ENCODE data around the gene REC8. TPM values are rescaled to one million over a fixed set of nuclear protein-coding genes. Genes with fewer than 3 reads are reported as not detected.

The REC8 gene
- total RNA-seq, 1 donor from 2014 or later, result 4.4 TPM

DNA sequence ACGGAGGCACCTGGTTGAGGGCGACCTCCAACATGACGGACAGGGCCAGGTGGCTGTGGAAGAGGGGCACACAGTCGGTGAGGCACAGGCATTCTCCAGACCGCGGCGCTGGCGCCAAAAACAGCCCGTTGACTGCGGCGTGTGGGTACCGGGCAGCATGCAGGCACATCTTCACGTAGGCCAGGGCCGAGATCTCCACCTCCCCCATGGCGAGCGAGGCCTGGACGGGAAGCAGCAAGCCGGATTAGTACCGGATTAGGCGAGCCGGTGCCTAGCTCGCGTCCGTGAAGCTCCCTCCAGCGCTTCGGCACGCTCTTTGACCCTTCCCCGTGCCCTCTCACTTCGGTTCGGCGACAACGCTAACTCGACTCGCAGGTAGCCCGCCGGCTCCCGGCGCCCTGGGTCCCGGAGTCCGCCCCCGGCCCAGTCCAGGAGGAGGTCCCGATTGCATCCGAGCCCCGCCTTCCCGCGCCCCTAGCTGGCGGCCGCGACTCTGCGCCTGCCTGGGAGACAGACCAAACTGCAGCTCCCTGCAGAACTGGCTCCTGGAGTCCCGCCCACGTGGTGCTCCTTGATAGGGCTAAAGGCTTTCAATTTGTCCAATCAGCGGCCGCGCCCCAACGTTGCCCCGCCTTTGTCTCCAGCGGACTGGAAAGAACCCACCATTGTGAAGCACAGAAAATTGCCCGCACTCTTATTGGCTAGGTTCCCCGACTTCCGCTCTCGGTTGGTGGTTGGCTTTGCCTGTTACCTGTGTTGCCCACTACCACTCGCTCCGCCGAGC lies 30.6 kb upstream of the REC8 start, which contains the start of gene EMC9:
Gene EMC9, minus strand, starts transcription at position 495 of the 784 bp plus-strand sequence. Its CDS starts 287 bp downstream, at position 208.
- H3K27me3 Mint-ChIP-seq (ENCODE audit: low read depth), result no peaks in the 10 kb centered on the region
- H3K36me3 Mint-ChIP-seq (ENCODE audit: low read depth), result peaks cover 11% of the 10 kb centered on the region
- TF ChIP-seq, protein P1, sequence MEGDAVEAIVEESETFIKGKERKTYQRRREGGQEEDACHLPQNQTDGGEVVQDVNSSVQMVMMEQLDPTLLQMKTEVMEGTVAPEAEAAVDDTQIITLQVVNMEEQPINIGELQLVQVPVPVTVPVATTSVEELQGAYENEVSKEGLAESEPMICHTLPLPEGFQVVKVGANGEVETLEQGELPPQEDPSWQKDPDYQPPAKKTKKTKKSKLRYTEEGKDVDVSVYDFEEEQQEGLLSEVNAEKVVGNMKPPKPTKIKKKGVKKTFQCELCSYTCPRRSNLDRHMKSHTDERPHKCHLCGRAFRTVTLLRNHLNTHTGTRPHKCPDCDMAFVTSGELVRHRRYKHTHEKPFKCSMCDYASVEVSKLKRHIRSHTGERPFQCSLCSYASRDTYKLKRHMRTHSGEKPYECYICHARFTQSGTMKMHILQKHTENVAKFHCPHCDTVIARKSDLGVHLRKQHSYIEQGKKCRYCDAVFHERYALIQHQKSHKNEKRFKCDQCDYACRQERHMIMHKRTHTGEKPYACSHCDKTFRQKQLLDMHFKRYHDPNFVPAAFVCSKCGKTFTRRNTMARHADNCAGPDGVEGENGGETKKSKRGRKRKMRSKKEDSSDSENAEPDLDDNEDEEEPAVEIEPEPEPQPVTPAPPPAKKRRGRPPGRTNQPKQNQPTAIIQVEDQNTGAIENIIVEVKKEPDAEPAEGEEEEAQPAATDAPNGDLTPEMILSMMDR (IDR thresholded peaks at IDR 0.05), result peak; percentile 72
- peak; percentile 100 for DNase-seq (ENCODE audit: low spot score)
- H3K27ac Mint-ChIP-seq (ENCODE audit: unreplicated experiment), result peak within 1 kb of the TSS; percentile 97
- no peaks in the 10 kb centered on the region for H3K9me3 Mint-ChIP-seq (ENCODE audit: low read depth)
- peak within 1 kb of the TSS; percentile 90 for H3K4me3 Mint-ChIP-seq (ENCODE audit: unreplicated experiment)
- H3K4me1 Mint-ChIP-seq (ENCODE audit: low read depth), result peaks cover 56% of the 10 kb centered on the region

DNA sequence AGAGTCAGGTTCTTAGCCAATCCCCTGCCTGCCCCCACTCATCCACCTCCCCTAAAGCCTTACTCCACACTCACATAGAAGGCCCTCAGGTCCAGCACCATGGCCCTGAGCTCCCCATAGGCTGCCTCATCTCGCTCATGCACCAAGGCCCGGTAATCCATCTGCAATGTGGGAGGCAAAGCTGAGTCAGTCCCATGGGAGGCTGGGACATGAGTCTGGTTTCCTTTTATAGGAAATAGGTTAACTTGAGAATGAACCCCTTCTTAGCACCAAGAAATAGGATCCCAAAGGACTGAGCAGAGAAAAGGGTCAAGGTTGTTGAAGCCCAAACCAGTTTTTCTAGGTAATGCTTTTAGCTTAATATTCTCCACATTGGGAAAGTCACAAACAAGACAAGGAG lies 28.4 kb upstream of the REC8 start:
- TF ChIP-seq, protein P1 (IDR thresholded peaks at IDR 0.05), result no peak
- Mint-ChIP-seq H3K27me3 (ENCODE audit: low read depth) (no peaks in the 10 kb centered on the region), H3K9me3 (ENCODE audit: low read depth) (no peaks in the 10 kb centered on the region), H3K36me3 (ENCODE audit: low read depth) (peaks cover 7% of the 10 kb centered on the region), H3K27ac (ENCODE audit: unreplicated experiment) (peak overlapping the region; percentile 32), H3K4me3 (ENCODE audit: unreplicated experiment) (no peak overlapping the region), H3K4me1 (ENCODE audit: low read depth) (peaks cover 51% of the 10 kb centered on the region)
- no peak for DNase-seq (ENCODE audit: low spot score)

DNA sequence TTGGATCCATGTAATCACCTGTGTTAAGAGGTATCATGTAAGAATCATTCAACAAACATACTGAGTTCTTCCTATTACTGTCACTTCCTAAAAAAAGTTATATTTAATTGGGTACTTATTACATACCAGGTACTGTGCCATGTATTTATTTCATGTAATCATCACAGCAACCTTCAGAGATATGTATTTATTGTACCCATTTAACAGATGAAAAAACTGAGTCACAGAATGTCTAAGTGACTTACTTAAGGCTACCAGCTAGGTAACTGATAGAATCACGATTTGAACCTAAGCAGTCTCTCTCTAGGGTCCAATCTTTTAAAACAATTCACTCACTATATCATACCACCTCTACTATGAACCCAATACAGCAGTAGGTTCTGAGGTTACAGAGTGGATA lies 27.4 kb upstream of the REC8 start:
- Mint-ChIP-seq H3K4me3 (ENCODE audit: unreplicated experiment) (peak overlapping the region; percentile 16), H3K27me3 (ENCODE audit: low read depth) (no peaks in the 10 kb centered on the region), H3K27ac (ENCODE audit: unreplicated experiment) (no peak overlapping the region), H3K9me3 (ENCODE audit: low read depth) (no peaks in the 10 kb centered on the region), H3K4me1 (ENCODE audit: low read depth) (peaks cover 50% of the 10 kb centered on the region), H3K36me3 (ENCODE audit: low read depth) (peaks cover 3% of the 10 kb centered on the region)
- TF ChIP-seq, protein P1 (IDR thresholded peaks at IDR 0.05), result no peak
- no peak for DNase-seq (ENCODE audit: low spot score)

DNA sequence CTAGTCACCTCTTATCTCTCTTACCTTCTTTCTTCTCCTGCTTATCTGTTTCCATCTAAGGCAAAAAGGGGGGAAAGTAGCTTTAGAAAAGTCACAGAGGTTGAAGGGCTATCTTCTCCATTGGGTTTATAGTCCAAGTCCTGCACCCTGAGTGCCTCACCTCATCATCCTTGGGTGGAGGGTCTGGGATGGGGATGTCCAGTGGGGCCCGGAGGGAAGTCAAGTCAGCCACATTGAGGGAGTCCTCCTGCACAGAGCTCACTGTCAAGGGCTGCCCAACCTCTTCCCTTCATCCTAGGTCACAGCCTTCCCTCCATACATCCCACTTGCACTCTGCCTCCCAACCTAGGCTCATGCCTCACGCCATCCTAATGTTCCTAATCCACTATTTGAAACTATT lies 26.7 kb upstream of the REC8 start:
- Mint-ChIP-seq H3K4me3 (ENCODE audit: unreplicated experiment) (no peak overlapping the region), H3K9me3 (ENCODE audit: low read depth) (no peaks in the 10 kb centered on the region), H3K4me1 (ENCODE audit: low read depth) (peaks cover 46% of the 10 kb centered on the region), H3K27me3 (ENCODE audit: low read depth) (no peaks in the 10 kb centered on the region), H3K27ac (ENCODE audit: unreplicated experiment) (no peak overlapping the region), H3K36me3 (ENCODE audit: low read depth) (peaks cover 5% of the 10 kb centered on the region)
- DNase-seq (ENCODE audit: low spot score), result peak; percentile 52
- TF ChIP-seq, protein P1 (IDR thresholded peaks at IDR 0.05), result no peak

DNA sequence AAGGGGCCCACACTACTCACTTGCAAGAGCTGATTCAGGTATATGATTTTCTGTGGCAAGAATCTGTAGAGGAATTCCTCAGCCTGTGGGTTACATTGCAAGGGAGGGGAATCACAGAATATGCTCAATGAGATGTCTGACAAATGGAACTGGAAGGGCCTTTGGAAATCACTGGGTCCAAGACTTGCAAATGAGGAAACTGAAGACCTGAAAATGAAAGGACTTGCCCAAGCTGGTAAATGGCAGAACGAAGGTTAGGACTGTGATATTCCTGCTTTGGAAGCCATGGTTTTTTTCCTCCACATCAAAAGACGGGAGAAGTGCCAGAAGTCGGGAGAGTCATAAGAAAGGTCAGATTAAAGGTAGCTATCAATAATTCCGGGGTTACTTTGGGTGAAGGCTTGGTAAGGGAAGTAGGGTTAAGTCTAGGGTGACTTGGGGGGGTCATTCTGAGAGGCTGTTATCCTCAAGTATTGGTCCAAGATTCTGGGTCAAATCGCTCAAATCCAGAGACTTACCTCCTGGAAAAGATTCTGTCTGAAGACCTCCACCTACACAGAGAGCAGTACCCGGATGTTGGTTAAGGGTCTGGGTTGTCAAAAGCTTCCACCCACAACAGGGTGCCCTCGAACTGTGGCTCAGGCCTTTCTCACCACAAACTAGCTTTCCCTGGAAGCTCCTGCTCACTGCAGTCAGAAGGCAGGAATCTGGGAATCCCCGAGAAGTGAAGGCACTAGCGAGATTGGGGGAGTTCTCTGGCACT lies 26.0 kb upstream of the REC8 start:
- Mint-ChIP-seq H3K4me1 (ENCODE audit: low read depth) (peaks cover 40% of the 10 kb centered on the region), H3K27me3 (ENCODE audit: low read depth) (no peaks in the 10 kb centered on the region), H3K4me3 (ENCODE audit: unreplicated experiment) (peak overlapping the region; percentile 98), H3K27ac (ENCODE audit: unreplicated experiment) (peak overlapping the region; percentile 97), H3K9me3 (ENCODE audit: low read depth) (no peaks in the 10 kb centered on the region), H3K36me3 (ENCODE audit: low read depth) (peaks cover 7% of the 10 kb centered on the region)
- TF ChIP-seq, protein P1 (IDR thresholded peaks at IDR 0.05), result no peak
- no peak for DNase-seq (ENCODE audit: low spot score)
